IPS-18a (cell line): ENCODE results near the gene LAMA1.

Experiments used
- H3K27ac ChIP-seq: one replicate; pipeline ENCODE4 v1.5.1; 2013; ENCODE audit warnings: low read length
- H3K27me3 ChIP-seq: one replicate; pipeline ENCODE4 v1.6.1; 2013; ENCODE audit warnings: mild to moderate bottlenecking, low read length; ENCODE audit not compliant: control insufficient read depth, insufficient read depth
- H3K36me3 ChIP-seq: one replicate; pipeline ENCODE4 v1.6.1; 2013; ENCODE audit warnings: low read depth, low read length; ENCODE audit not compliant: control insufficient read depth
- H3K4me1 ChIP-seq: one replicate; pipeline ENCODE4 v1.6.1; 2013; ENCODE audit warnings: low read depth, low read length; ENCODE audit not compliant: control insufficient read depth
- H3K4me3 ChIP-seq: one replicate; pipeline ENCODE4 v1.5.1; 2013; ENCODE audit warnings: low read length
- H3K9ac ChIP-seq: one replicate; pipeline ENCODE4 v1.6.1; 2013; ENCODE audit warnings: mild to moderate bottlenecking, low read length, moderate library complexity
- H3K9me3 ChIP-seq: one replicate; pipeline ENCODE4 v1.6.1; 2013; ENCODE audit warnings: low read depth, low read length; ENCODE audit not compliant: control insufficient read depth

LAMA1 gene

GRCh38 chr18:6920099-6920955 lies 197.3 kb downstream of the LAMA1 start:
- Histone ChIP-seq H3K27me3 (no peaks in the 10 kb centered on the region), H3K9ac (no peak overlapping the region), H3K4me3 (no peak overlapping the region), H3K36me3 (no peaks in the 10 kb centered on the region), H3K27ac (no peak overlapping the region), H3K4me1 (no peaks in the 10 kb centered on the region), H3K9me3 (no peaks in the 10 kb centered on the region)

DNA sequence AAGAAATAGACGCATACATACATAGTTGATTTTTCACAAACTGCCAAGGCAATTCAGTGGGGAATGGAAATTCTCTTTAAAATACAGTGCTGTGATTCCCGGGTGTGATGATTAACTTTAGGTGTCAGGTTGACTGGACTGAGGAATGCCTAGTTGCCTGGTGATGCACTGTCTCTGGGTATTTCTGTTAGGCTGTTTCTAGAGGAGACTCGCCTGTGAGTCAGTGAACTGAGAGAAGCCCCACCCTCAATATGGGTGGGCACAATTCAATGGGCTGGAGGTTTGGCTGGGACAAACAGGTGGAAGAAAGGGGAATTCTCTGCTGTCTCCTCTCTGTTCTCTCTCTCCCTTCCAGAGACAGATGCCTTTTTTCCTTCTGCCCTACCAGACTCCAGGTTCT lies 200.5 kb downstream of the LAMA1 start:
- Histone ChIP-seq H3K4me3 (no peak overlapping the region), H3K9ac (no peak overlapping the region), H3K27ac (no peak overlapping the region), H3K27me3 (no peaks in the 10 kb centered on the region), H3K9me3 (no peaks in the 10 kb centered on the region), H3K36me3 (no peaks in the 10 kb centered on the region), H3K4me1 (no peaks in the 10 kb centered on the region)

GRCh38 chr18:6901286-6901926 lies 216.2 kb downstream of the LAMA1 start:
- no peak overlapping the region for H3K4me3 ChIP-seq
- no peaks in the 10 kb centered on the region for H3K27me3 ChIP-seq
- no peak overlapping the region for H3K9ac ChIP-seq
- no peak overlapping the region for H3K27ac ChIP-seq
- no peaks in the 10 kb centered on the region for H3K36me3 ChIP-seq
- no peaks in the 10 kb centered on the region for H3K9me3 ChIP-seq
- H3K4me1 ChIP-seq, result peaks cover 3% of the 10 kb centered on the region

GRCh38 chr18:6891788-6892187 lies 225.8 kb downstream of the LAMA1 start:
- H3K4me1 ChIP-seq, result no peaks in the 10 kb centered on the region
- H3K27me3 ChIP-seq, result no peaks in the 10 kb centered on the region
- no peaks in the 10 kb centered on the region for H3K9me3 ChIP-seq
- H3K9ac ChIP-seq, result no peak overlapping the region
- H3K27ac ChIP-seq, result no peak overlapping the region
- H3K36me3 ChIP-seq, result no peaks in the 10 kb centered on the region
- no peak overlapping the region for H3K4me3 ChIP-seq
